Glutamatergic neuron (in vitro differentiated cells): ENCODE data around the gene THSD4. TPM values are rescaled to one million over a fixed set of nuclear protein-coding genes. Genes with fewer than 3 reads are reported as not detected.

Source experiments
- DNase-seq: peaks from one replicate; pipeline ENCODE4 v3.0.0; 2022
- H3K27ac Mint-ChIP-seq: one replicate; pipeline ENCODE4 v1.8.0; 2020; ENCODE audit warnings: mild to moderate bottlenecking, mixed read lengths, inconsistent platforms; ENCODE audit not compliant: unreplicated experiment
- H3K27me3 Mint-ChIP-seq: one replicate; pipeline ENCODE4 v1.8.0; 2020; ENCODE audit warnings: mild to moderate bottlenecking, moderate library complexity, mixed read lengths, inconsistent platforms; ENCODE audit not compliant: unreplicated experiment
- H3K36me3 Mint-ChIP-seq: one replicate; pipeline ENCODE4 v1.8.0; 2020; ENCODE audit warnings: mild to moderate bottlenecking, mixed read lengths, inconsistent platforms; ENCODE audit not compliant: unreplicated experiment
- H3K4me1 Mint-ChIP-seq: one replicate; pipeline ENCODE4 v1.8.0; 2020; ENCODE audit warnings: mild to moderate bottlenecking, low read depth, mixed read lengths, inconsistent platforms; ENCODE audit not compliant: unreplicated experiment
- H3K4me3 Mint-ChIP-seq: one replicate; pipeline ENCODE4 v1.8.0; 2020; ENCODE audit warnings: mild to moderate bottlenecking, mixed read lengths, inconsistent platforms; ENCODE audit not compliant: unreplicated experiment
- H3K9me3 Mint-ChIP-seq: one replicate; pipeline ENCODE4 v1.8.0; 2020; ENCODE audit warnings: mild to moderate bottlenecking, moderate library complexity, mixed read lengths, inconsistent platforms; ENCODE audit not compliant: unreplicated experiment
- total RNA-seq: library from RNA; stranded (reverse); fragmentation: NEBNext Ultra II Directional; extraction: Animal tissue kit (Norgen Biotek cat#: 25700); gene quantifications from one replicate; pipeline ENCODE4 v1.2.1, GENCODE V29; 2021; ENCODE audit not compliant: unreplicated experiment
- TF ChIP-seq, protein P1 (sequence below): fragments of 200-600 bp; sonication (generic); IDR thresholded peaks from one replicate; pipeline ENCODE4 v1.5.0; 2021; ENCODE audit not compliant: partially characterized antibody, unreplicated experiment

Gene THSD4
- total RNA-seq, 1 donor from 2014 or later = 12.3 TPM

DNA sequence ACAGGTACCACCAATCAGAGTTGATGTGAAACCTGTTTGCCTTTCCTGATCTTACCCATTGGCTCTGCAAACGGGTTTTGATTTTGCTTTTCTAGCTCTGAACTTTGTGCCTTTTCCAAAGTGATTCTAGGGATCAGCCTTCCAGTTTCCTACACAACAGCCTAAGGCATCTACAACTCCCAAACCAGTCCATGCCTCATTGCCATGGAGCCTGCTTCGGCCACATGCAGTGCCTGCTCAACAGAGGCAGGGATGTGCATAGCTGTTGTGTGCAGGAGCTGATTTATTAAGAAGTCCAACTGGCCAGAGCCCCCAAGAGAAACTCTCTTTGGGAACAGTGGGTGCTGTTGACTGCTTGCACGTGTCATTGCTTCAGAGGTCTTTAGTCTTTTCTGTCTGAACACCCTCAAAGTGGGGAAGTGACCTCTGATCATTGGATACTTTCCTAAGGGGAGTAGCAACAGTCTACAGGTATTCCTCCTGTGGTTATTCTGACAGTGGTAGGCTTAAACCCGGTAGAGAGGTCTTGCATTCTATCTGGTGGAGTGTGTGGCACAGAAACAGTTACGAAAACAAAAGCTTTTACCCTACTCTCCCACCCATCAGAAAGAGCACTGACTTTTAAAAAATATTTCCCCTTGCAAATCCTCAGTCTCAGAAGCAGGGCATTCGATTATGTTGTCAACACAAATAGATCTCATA is 36.6 kb upstream of the THSD4 start:
- Mint-ChIP-seq H3K27ac (no peak overlapping the region), H3K36me3 (no peaks in the 10 kb centered on the region), H3K4me1 (no peaks in the 10 kb centered on the region), H3K4me3 (no peak overlapping the region), H3K27me3 (no peaks in the 10 kb centered on the region), H3K9me3 (no peaks in the 10 kb centered on the region)
- no peak for DNase-seq
- TF ChIP-seq, protein P1, sequence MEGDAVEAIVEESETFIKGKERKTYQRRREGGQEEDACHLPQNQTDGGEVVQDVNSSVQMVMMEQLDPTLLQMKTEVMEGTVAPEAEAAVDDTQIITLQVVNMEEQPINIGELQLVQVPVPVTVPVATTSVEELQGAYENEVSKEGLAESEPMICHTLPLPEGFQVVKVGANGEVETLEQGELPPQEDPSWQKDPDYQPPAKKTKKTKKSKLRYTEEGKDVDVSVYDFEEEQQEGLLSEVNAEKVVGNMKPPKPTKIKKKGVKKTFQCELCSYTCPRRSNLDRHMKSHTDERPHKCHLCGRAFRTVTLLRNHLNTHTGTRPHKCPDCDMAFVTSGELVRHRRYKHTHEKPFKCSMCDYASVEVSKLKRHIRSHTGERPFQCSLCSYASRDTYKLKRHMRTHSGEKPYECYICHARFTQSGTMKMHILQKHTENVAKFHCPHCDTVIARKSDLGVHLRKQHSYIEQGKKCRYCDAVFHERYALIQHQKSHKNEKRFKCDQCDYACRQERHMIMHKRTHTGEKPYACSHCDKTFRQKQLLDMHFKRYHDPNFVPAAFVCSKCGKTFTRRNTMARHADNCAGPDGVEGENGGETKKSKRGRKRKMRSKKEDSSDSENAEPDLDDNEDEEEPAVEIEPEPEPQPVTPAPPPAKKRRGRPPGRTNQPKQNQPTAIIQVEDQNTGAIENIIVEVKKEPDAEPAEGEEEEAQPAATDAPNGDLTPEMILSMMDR = no peak

DNA sequence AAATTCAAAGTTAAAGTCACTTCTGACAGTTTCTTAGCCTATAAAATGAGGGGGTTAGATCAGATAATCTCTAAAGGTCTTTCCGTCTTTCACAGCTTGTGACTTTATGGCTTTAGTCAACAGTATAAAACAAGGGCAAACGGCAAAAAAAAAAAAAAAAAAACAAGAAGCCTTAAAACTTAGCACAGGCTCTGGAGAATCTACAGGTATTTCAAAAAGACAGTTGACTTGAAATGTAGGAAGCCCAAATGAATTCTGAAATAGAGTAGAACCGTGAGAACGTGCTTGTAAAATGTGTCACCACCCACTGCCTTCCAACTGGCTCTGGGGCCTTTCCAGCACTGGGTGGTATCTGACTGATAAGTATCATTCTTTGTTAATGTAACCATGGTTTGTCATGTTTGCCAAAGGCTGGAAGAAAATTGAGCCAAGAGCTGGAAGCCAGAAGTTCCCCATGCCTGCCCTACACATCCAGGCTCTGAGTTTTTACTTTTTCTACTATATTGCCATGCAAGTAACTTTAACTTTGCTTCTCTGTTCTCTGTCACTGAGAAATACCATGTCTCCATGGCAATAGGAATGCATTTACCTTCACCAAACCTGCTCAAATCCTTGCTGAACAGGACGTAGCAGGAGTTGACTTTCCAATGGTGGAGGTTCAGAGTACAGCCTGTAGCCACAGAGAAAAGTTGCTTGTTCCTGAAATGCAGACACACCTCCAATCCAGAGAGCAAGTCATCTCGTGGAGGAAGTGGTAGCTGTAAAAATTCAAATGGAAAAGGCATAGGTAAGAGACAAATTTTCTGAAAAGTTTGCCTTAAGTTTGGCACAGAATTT is 35.8 kb upstream of the THSD4 start:
- TF ChIP-seq, protein P1 = no peak
- no peak overlapping the region for H3K4me3 Mint-ChIP-seq
- no peaks in the 10 kb centered on the region for H3K4me1 Mint-ChIP-seq
- no peaks in the 10 kb centered on the region for H3K36me3 Mint-ChIP-seq
- no peak for DNase-seq
- H3K9me3 Mint-ChIP-seq = no peaks in the 10 kb centered on the region
- no peaks in the 10 kb centered on the region for H3K27me3 Mint-ChIP-seq
- no peak overlapping the region for H3K27ac Mint-ChIP-seq

DNA sequence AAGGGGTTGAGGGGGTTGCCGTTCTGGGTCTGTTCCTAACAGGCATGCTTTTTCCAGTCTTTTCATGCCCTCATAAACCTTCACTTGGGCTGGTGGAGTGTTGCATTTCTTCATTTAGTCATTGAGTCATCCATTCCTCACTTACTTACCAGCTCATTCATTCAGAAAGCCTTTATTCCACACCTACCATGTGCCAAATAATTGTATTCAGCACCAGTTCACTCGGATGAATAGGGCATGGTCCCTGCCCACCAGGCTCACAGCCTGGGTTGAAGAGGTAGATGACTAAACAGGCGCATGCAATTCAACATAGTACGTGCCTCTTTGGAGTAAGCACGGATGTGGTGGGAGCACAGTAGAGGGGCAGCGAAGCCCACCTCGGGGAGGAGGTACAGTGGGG is 35.1 kb upstream of the THSD4 start:
- Mint-ChIP-seq H3K27ac (no peak overlapping the region), H3K4me1 (no peaks in the 10 kb centered on the region), H3K4me3 (no peak overlapping the region), H3K36me3 (no peaks in the 10 kb centered on the region), H3K27me3 (no peaks in the 10 kb centered on the region), H3K9me3 (no peaks in the 10 kb centered on the region)
- TF ChIP-seq, protein P1 = no peak
- DNase-seq = no peak

DNA sequence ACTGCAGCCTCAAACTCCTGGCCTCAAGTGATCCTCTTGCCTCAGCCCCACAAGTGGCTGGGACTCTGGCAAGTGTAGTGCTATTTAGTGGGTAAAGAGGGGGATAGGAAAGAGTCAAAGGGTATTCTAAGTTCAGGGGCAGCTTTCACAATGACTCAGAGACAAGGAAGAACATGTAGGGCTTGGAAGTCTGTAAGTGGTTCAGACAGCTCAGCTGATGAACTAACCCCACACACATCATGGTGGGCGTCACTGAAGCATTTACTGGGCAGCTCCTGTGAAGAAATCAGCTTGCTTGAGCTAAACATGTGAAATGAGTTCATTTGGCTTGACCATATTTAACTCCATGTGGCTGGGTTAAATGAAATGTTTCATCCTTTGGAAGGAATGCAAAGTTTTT is 34.6 kb upstream of the THSD4 start:
- DNase-seq = no peak
- H3K27me3 Mint-ChIP-seq = no peaks in the 10 kb centered on the region
- no peak overlapping the region for H3K4me3 Mint-ChIP-seq
- no peaks in the 10 kb centered on the region for H3K36me3 Mint-ChIP-seq
- H3K4me1 Mint-ChIP-seq = no peaks in the 10 kb centered on the region
- no peaks in the 10 kb centered on the region for H3K9me3 Mint-ChIP-seq
- TF ChIP-seq, protein P1 = no peak
- no peak overlapping the region for H3K27ac Mint-ChIP-seq

DNA sequence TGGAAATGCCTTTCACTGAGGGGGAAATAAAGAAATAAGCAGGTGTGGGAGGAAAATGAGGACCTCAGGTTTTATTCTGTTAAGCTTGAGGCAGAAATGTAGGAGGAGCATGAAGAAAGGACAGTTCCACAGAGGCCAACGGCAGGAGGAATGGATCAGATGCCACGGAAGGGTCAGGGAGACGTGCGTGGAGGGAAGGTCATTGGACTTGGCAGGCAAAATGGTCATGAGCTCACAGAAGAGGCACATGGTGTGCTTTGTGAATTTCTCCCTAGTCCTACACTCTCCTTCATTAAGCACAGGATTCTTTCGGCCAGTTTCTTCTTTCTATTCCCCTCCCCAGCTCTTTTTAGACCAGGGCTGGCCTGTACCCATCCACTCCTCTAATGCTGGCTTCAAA is 32.5 kb upstream of the THSD4 start:
- Mint-ChIP-seq H3K4me3 (no peak overlapping the region), H3K9me3 (no peaks in the 10 kb centered on the region), H3K27me3 (no peaks in the 10 kb centered on the region), H3K27ac (no peak overlapping the region), H3K36me3 (no peaks in the 10 kb centered on the region), H3K4me1 (no peaks in the 10 kb centered on the region)
- TF ChIP-seq, protein P1 = no peak
- DNase-seq = no peak
